ENCODE measurements around the gene CHMP2A. TPM values are rescaled to one million over a fixed set of nuclear protein-coding genes. Genes with fewer than 3 reads are reported as not detected.

The CHMP2A gene
- total and polyA plus RNA-seq, 2 of the 13 experiments (the other 11 are each of a cell fraction or from before 2014, with no cell fraction given), result 49.7 to 55.0 TPM

DNA sequence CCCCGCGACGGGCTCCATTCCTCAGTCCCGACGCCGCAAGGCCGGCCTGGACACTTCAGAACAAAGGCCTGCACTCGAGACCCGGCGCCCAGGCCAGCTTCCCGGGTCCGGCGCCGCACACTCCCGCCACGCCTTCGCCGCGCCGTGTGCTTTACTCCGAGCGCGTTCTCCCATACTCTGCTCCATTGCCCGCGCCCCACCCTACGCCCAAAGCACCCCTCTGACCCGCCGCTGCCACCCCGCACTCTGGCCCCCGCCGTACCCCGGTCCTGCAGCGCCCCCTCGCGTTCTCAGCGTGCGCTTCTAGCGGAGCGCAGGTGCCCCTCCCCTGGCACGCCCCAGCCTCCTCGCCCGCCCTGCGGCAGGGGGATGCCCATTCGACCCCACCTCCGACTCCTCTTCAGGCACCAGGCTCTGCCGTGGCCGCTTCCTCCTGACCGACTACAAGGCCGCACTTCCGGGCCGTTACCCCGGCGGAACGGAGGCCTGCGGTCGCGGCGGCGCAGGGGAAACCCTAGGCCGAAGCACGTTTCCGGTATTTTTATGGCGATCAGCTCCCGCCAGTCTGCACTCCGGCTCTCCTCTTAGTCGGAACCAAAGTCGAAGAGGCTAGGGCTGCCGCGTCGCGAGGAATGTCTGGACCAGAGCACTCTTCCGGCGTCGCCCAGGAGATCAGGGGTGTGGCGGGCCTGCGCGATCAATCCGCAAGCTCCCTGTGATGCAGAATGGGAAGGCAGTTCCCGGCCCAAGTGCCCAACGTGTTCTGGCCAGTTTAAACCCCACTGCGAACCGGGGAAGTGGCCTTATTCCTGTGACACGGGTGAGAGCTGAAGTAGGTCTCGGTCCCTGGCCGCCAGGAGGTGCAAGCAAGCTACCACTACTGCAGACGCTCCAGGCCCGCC, 35.3 kb downstream of the CHMP2A start, which contains the start of gene ZBTB45 (continued):
- no peak for TF ChIP-seq CBX2 (IDR thresholded peaks at IDR 0.05; ENCODE audit: low read depth, low read length)
- TF ChIP-seq CBX2 (CRISPR knock-in tag; IDR thresholded peaks at IDR 0.05; ENCODE audit: low read depth), result 0 out of 2 replicates have a peak, but pooled peaks have one; percentile 63
- TF ChIP-seq SCMH1 (CRISPR knock-in tag; IDR thresholded peaks at IDR 0.05; ENCODE audit: borderline replicate concordance), result no peak
- peak; percentile 93 for TF ChIP-seq MEF2D (CRISPR knock-in tag; IDR thresholded peaks at IDR 0.05)
- TF ChIP-seq MAFF (IDR thresholded peaks at IDR 0.05; ENCODE audit: low read depth, low read length), result no peak
- peak; percentile 96 for TF ChIP-seq ERF (CRISPR knock-in tag; IDR thresholded peaks at IDR 0.05)
- TF ChIP-seq ARID4A (CRISPR knock-in tag; IDR thresholded peaks at IDR 0.05; ENCODE audit: borderline replicate concordance), result peak; percentile 98
- TF ChIP-seq, protein P1, sequence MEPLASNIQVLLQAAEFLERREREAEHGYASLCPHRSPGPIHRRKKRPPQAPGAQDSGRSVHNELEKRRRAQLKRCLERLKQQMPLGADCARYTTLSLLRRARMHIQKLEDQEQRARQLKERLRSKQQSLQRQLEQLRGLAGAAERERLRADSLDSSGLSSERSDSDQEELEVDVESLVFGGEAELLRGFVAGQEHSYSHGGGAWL (CRISPR knock-in tag; IDR thresholded peaks at IDR 0.05), result peak; percentile 79
- TF ChIP-seq ZNF747 (CRISPR knock-in tag; IDR thresholded peaks at IDR 0.05; ENCODE audit: borderline replicate concordance), result peak; percentile 98; the same call in 1 of the 2 replicates
- TF ChIP-seq CREB3 (CRISPR knock-in tag; IDR thresholded peaks at IDR 0.05), result no peak
- TF ChIP-seq TOPORS (CRISPR knock-in tag; IDR thresholded peaks at IDR 0.05), result peak; percentile 46; the same call in 1 of the 2 replicates
- TF ChIP-seq ZNF781 (CRISPR knock-in tag; IDR thresholded peaks at IDR 0.05; ENCODE audit: borderline replicate concordance, not compliant biosample characterization), result peak; percentile 90
- TF ChIP-seq NFE2 (CRISPR knock-in tag; IDR thresholded peaks at IDR 0.05), result 0 out of 2 replicates have a peak, but pooled peaks have one; percentile 13
- TF ChIP-seq BATF2 (CRISPR knock-in tag; IDR thresholded peaks at IDR 0.05), result peak; percentile 81
- TF ChIP-seq, protein P2, sequence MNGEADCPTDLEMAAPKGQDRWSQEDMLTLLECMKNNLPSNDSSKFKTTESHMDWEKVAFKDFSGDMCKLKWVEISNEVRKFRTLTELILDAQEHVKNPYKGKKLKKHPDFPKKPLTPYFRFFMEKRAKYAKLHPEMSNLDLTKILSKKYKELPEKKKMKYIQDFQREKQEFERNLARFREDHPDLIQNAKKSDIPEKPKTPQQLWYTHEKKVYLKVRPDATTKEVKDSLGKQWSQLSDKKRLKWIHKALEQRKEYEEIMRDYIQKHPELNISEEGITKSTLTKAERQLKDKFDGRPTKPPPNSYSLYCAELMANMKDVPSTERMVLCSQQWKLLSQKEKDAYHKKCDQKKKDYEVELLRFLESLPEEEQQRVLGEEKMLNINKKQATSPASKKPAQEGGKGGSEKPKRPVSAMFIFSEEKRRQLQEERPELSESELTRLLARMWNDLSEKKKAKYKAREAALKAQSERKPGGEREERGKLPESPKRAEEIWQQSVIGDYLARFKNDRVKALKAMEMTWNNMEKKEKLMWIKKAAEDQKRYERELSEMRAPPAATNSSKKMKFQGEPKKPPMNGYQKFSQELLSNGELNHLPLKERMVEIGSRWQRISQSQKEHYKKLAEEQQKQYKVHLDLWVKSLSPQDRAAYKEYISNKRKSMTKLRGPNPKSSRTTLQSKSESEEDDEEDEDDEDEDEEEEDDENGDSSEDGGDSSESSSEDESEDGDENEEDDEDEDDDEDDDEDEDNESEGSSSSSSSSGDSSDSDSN (CRISPR knock-in tag; IDR thresholded peaks at IDR 0.05), result peak; percentile 98
- 0 out of 2 replicates have a peak, but pooled peaks have one; percentile 92 for TF ChIP-seq SSRP1 (CRISPR knock-in tag; IDR thresholded peaks at IDR 0.05)
- TF ChIP-seq ZNF20 (CRISPR knock-in tag; IDR thresholded peaks at IDR 0.05), result 0 out of 2 replicates have a peak, but pooled peaks have one; percentile 3
